Suppressor macrophage (primary cell): ENCODE results near the gene STRADA.

Source experiments
- DNase-seq, 4 experiments: peaks; one replicate each; pipeline ENCODE4 v3.0.0-alpha.2; 2020 to 2022

STRADA gene

DNA sequence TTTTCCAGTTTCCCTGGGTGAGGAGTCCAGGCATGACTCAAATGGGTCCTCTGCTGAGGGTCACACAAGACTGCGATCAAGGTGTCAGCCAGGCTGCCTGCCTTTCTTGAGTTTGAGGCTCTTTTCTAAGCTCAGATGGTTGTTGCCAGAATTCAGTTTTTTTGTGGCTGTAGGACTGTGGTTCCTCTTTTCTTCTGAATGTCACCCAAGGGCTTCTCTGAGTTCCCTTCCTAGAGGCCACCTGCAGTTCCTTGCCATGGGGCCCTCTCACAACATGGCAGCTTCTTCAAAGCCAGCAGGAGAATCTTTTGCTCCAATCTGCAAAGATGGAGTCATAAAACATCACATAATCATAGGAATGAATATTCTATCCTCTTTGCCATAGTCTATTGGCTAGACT, 59.2 kb downstream of the STRADA start:
- DNase-seq: peak in 3 of 4 experiments; percentile 30 to 52 (median 30)

DNA sequence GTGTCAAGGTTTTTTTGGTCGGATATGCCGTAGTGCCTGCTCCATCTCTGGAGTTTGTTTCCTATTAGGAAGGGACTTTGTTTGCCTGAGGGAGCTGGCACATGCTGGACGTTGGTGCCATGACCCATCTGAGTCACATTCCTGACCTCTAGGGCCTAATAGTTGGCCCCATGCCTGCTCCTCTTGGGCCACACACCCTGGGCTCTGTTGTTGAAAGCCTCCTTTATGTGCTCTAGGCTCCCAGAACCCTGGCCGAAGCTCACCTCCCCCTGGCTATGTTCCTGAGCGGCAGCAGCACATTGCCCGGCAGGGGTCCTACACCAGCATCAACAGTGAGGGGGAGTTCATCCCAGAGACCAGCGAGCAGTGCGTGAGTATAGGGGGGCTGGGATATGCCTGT, 60.1 kb downstream of the STRADA start:
- no peak for DNase-seq

DNA sequence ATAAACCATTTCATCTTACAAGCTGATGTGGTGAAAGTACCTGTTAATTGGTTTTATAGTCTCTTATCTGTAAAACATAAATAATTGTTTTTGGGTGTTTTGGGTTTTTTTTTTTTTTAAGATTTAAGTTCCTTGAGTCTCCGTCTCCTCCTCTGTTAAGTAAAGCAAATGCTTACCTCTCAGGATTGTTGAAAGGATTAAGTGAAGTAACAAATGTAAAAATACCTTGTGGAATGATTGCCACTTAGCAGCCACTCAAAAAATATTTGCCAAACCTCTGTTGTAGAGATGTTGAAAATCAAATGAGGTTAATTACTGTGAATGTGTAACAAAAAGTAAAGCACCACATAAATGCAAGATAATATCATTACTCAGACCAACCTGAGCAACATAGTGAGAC, 60.9 kb downstream of the STRADA start:
- DNase-seq: no peak

DNA sequence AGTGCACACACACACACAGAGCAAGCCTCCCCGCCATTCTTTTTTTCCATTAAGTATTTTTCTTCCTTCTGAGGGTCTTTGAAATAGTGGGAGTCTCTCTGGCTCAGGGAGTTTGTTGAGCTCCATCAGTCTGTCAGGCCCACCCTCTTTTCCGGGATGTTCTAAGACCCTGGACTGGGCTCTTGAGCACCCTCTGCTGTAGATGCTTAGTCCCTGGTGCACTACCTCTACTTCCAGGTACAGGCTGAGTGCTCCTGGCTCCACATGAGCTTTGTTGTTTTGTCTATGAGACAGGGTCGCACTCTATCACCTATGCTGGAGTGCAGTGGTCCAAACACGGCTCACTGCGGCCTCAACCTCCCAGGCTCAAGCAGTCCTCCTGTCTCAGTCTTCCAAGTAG, 62.4 kb downstream of the STRADA start:
- DNase-seq: no peak

DNA sequence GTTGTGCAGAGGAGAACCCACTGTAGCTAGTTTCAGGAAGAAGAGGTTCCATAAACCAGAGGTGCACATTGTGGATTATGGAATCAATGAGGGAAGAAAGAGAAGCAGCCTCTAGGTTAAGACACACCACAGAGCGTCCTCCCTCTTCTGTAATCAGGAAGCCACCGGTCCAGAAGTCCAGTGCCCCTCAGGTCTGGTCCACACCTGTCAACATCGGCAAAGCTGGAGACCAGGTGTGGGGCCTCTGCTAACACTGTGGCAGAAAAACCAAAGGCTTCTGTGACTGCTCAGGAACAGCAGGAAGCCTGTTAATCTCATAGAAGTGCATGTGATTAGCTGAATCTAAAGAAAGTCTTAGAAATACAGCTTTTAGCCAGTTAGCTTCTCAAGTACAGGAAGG, 65.0 kb downstream of the STRADA start:
- DNase-seq: no peak

DNA sequence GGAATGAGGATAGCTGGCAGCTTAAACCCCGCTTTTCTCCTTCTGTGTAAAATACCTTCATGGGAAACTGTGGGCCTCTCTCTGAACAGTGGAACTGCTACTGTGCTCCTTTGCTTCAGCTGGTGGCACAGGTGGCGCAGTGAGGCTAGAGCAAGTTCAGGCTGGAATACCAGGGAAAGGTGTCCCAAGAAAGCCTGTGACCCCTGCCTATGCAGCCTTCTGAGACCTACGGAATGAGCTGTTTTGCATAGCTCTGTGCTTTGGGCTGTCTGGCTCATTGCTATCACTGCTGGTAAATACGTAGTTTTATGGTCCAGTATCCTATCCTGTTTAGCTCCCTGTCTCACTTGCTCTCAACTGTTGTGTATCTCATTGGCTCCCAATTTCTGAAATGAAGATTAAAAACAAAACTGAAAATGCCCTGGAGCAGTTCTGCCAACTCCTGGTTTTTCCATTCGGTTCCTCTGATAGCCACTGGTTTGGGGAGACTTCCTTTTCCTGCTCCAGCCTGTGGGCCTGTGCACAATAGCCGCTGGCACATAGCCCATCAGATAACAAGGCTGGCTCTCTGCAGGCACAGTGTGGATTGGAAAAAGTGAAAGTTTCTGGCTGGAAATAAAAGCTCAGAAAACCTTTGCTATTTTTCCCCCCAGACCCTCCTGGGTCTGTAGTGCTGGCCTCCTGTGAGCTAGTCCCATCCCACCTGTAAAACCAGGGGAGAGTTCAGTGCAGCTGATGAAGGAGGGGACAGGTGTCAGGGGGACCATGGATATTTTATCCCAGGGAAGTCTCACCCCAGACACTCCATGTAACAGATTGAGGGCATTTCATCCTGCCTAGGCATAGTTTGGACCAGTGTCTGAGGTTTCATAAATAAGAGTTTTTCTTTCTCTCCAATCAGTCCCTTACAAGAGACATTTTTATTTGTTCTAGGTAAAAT, 65.7 kb downstream of the STRADA start:
- DNase-seq: peak in 3 of 4 experiments; percentile 49 to 59 (median 55)

DNA sequence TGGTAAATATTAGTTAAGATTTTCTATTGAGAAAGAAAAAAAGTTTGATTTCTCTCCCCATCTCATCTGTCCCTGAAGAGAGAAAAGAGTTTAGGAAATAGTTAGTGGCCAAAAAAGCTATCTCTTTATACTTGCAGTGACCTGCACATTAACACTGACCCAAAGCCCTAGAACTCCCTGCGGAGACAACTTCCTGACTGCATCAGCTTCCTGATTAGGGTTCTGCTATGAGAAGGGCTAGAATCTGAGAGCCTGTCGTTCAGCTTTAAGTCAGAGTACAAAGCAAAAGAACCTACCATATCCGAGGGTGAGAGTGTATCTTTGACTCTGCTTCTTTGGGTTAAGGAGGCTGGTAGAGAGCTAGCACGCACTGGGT, 66.4 kb downstream of the STRADA start:
- DNase-seq: peak; percentile 38 to 59 (median 54)

DNA sequence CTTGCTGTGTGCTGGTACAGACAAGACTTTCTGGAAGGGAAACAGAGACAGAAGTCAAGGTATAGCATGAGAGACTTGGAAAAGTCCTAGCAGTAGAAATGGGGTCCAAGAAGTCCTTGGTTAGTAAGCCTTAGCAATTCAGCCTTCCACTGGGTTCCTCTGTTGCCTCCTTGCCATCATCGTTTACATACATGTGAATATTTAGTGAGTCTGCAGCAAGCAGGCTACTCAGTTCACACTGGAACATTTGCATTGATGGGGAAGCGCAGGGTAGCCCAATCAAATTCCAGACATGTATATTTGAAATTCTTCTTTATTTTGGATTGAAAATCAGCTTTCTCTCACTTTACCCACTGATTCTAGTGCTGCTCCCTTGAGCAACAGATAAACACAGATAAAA, 68.7 kb downstream of the STRADA start:
- no peak for DNase-seq

DNA sequence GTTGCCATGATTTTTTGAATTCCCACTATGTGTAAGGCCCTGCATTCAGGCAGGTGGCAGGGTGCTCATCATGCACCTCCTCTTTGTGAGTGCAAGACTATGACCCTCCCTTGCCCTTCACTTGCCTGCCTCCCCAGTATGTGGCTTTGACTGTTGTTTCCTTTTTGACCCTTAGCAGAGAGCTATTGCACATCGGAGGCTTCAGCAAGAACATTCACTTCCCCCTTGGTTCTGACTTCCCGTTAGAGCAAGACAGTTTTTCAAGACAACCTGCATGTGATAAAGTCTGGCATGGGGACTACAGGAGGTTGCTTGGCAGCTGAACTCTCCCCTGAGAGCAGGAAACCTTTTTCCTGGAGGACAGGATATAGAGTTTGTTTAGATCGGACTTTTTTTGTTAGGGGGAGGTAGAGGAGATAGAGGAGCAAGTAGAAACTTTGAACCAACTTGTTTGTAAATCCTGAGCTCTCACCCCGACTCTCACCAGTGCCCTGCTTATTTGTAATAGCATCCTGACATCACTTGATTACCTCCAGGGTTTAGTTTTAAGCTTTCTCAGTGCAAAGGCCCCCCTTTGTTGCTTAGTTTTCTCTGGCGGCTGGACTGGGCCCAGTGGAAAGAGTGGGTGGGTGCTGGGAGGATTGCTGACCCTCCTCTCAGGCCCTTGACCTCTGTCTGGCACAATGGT, 75.9 kb downstream of the STRADA start:
- peak; percentile 76 to 93 (median 87) for DNase-seq

DNA sequence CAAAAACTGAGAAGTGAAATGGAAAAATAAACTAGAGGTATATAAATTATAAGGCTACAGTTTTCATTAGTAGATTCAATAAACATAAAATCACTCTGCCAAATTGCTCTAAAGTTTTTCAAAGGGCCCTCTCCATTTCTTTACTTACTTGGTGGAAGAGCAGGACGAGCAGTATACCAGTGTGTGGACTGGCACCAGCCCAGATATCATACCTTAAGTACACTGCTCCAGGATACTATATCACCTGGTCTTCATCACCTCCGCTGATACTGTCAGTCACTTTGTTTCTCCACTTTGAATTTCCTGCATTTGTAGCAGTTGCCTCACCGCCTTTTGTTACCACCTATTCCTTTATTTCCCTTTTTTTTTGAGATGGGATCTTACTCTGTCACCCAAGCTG, 81.7 kb downstream of the STRADA start:
- no peak for DNase-seq

DNA sequence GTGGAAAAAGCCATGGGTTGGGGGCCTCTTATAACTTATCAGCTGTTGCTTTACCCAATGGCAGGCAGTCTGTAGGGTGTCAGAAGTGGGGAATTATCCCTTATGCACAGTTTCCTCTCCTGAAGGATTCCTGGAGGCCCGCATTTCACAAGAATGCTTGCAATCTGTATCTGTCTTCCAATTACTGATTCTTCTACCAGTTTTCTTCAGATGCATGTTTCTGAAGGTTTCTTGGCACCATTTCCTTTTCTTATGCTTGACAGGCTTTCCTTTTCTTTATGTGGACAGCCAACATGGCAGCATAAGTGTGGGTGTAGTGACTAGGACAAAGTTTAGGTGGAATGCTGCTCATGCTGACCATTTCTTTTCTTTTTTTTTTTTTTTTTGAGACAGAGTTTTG, 83.2 kb downstream of the STRADA start:
- no peak for DNase-seq

DNA sequence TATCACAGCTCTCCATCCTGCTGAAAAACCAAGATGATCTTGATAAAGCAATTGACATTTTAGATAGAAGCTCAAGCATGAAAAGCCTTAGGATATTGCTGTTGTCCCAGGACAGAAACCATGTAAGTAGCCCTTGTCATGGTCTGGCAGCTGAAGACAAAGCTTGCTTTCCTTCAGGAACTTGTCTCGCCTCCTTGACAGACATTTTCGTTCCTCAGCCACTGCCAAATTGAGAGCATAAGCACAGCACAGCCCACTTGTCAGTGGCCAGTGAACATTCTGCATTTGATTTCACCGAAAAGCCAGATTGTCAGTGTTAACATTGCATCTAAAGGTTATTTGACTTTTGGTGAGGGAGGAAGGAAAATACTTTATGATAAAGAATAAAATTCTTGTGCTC, 83.8 kb downstream of the STRADA start:
- DNase-seq: no peak

DNA sequence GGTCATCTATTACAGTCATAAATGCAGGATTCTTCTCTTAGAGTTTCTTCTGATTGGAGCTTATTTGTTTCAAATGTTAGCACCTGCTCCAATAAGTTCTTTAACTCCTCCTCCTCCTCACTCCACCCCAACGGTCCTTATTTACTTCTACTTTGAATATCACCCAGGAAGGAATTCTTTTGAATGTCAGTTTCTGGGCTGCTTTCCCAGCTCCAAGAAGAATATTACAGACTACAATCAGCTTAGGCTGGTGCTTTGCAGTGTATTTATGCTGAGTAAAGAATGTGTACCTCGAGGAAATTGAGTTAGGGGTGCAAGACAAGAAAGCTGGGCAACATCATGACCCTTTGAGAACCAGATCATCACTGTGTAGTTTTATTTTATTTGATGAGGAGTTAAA, 88.5 kb downstream of the STRADA start:
- no peak for DNase-seq
